K562 (cell line): Measurements from ENCODE around the gene FARP1. TPM values are rescaled to one million over a fixed set of nuclear protein-coding genes. Genes with fewer than 3 reads are reported as not detected.

Source experiments
- ASH1L ChIP-seq: fragments of 450-650 bp; IDR thresholded peaks from 2 replicates; pipeline ENCODE4 v1.6.1; 2018; ENCODE audit warnings: borderline replicate concordance, mild to moderate bottlenecking, low read depth; ENCODE audit not compliant: partially characterized antibody
- PTTG1 ChIP-seq: fragments of 450-650 bp; IDR thresholded peaks from 2 replicates; pipeline ENCODE4 v1.6.1; 2016; ENCODE audit warnings: low read depth, mild to moderate bottlenecking, missing genetic modification characterization, missing compliant biosample characterization
- ZNF133 ChIP-seq: fragments of 250-450 bp; sonication (Bioruptor Pico); IDR thresholded peaks from 2 replicates; pipeline ENCODE4 v1.4.0; 2020; ENCODE audit warnings: mild to moderate bottlenecking
- ZNF324 ChIP-seq: fragments of 250-450 bp; sonication (Bioruptor Pico); IDR thresholded peaks from 2 replicates; pipeline ENCODE4 v1.4.0; 2020; ENCODE audit warnings: mild to moderate bottlenecking
- polyA plus RNA-seq, 8 experiments: library from polyadenylated mRNA; depleted of rRNA in 4 of 8; stranded (reverse) in 5 of 8; unstranded in 3 of 8; fragments of >200 nt; fragmentation: Nextera tagmentation in 2 of 8; fragmentation: Illumina TruSeq in 1 of 8; extraction: Ambion mirVana in 2 of 8; extraction: Trizol in 1 of 8; gene quantifications; 2 replicates each; pipeline versions ENCODE4 v1.2.1 to v1.2.3, GENCODE V29; 2011 to 2014; ENCODE audit warnings: inconsistent platforms in 1 of 8, missing spikeins in 1 of 8
- total RNA-seq, 7 experiments: library from RNA; depleted of rRNA in 6 of 7; stranded (reverse); fragments of >200 nt in 6 of 7; fragmentation: Illumina TruSeq in 2 of 7; extraction: Trizol in 2 of 7; gene quantifications; 2 replicates each; pipeline versions ENCODE4 v1.2.1 to v1.2.3, GENCODE V29; 2011 to 2021; ENCODE audit warnings: low replicate concordance in 1 of 7
- TF ChIP-seq, protein P1 (sequence below): fragments of 450-650 bp; IDR thresholded peaks from 2 replicates; pipeline ENCODE4 v1.6.1; 2016; ENCODE audit warnings: mild to moderate bottlenecking, moderate library complexity
- TF ChIP-seq, protein P2 (sequence below): fragments of 450-650 bp; IDR thresholded peaks from 2 replicates; pipeline ENCODE4 v1.6.1; 2017; ENCODE audit warnings: antibody characterized with exemption, mild to moderate bottlenecking
- TF ChIP-seq, protein P3 (sequence below): fragments of 250-450 bp; sonication (Bioruptor Pico); IDR thresholded peaks from 2 replicates; pipeline ENCODE4 v1.8.0; 2022; ENCODE audit warnings: inconsistent platforms, mild to moderate bottlenecking, moderate library complexity, borderline replicate concordance
- TF ChIP-seq, protein P4 (sequence below), 3 experiments: IDR thresholded peaks in 2 of 3; conservative IDR thresholded peaks in 1 of 3; 2 replicates each; pipeline ENCODE4 v1.5.1; 2011 to 2012; ENCODE audit warnings: low read length in 3 of 3, mild to moderate bottlenecking in 3 of 3, control low read depth in 2 of 3, improper control_type of control experiment in 1 of 3, inconsistent platforms in 1 of 3, low read depth in 1 of 3, mixed read lengths in 1 of 3, moderate library complexity in 1 of 3; ENCODE audit not compliant: insufficient read depth in 2 of 3

Gene FARP1
- total and polyA plus RNA-seq, 9 of the 15 experiments (the other 6 are each of a cell fraction or from before 2014, with no cell fraction given) = 0.03 to 0.29 (median 0.05) TPM; not detected in 3

DNA sequence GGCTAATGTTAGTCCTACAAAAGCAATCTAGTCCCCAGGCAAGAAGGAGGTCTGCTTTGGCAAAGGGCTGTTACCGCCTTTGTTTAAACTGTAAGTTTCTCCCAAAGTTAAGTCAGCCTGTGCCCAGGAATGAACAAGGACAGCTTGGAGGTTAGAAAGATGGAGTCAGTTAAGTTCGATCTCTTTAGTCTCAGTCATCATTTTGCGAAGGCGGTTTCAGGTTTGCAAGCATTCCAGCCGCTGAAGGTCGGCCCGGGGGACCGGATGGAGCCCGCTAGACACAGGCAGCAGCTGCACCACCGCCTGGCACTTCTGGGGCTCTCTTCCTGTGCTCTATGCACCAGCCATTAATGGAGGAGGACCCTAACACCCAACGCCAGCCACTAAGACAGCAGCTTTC, 342.7 kb downstream of the FARP1 start (continued):
- TF ChIP-seq, protein P1, sequence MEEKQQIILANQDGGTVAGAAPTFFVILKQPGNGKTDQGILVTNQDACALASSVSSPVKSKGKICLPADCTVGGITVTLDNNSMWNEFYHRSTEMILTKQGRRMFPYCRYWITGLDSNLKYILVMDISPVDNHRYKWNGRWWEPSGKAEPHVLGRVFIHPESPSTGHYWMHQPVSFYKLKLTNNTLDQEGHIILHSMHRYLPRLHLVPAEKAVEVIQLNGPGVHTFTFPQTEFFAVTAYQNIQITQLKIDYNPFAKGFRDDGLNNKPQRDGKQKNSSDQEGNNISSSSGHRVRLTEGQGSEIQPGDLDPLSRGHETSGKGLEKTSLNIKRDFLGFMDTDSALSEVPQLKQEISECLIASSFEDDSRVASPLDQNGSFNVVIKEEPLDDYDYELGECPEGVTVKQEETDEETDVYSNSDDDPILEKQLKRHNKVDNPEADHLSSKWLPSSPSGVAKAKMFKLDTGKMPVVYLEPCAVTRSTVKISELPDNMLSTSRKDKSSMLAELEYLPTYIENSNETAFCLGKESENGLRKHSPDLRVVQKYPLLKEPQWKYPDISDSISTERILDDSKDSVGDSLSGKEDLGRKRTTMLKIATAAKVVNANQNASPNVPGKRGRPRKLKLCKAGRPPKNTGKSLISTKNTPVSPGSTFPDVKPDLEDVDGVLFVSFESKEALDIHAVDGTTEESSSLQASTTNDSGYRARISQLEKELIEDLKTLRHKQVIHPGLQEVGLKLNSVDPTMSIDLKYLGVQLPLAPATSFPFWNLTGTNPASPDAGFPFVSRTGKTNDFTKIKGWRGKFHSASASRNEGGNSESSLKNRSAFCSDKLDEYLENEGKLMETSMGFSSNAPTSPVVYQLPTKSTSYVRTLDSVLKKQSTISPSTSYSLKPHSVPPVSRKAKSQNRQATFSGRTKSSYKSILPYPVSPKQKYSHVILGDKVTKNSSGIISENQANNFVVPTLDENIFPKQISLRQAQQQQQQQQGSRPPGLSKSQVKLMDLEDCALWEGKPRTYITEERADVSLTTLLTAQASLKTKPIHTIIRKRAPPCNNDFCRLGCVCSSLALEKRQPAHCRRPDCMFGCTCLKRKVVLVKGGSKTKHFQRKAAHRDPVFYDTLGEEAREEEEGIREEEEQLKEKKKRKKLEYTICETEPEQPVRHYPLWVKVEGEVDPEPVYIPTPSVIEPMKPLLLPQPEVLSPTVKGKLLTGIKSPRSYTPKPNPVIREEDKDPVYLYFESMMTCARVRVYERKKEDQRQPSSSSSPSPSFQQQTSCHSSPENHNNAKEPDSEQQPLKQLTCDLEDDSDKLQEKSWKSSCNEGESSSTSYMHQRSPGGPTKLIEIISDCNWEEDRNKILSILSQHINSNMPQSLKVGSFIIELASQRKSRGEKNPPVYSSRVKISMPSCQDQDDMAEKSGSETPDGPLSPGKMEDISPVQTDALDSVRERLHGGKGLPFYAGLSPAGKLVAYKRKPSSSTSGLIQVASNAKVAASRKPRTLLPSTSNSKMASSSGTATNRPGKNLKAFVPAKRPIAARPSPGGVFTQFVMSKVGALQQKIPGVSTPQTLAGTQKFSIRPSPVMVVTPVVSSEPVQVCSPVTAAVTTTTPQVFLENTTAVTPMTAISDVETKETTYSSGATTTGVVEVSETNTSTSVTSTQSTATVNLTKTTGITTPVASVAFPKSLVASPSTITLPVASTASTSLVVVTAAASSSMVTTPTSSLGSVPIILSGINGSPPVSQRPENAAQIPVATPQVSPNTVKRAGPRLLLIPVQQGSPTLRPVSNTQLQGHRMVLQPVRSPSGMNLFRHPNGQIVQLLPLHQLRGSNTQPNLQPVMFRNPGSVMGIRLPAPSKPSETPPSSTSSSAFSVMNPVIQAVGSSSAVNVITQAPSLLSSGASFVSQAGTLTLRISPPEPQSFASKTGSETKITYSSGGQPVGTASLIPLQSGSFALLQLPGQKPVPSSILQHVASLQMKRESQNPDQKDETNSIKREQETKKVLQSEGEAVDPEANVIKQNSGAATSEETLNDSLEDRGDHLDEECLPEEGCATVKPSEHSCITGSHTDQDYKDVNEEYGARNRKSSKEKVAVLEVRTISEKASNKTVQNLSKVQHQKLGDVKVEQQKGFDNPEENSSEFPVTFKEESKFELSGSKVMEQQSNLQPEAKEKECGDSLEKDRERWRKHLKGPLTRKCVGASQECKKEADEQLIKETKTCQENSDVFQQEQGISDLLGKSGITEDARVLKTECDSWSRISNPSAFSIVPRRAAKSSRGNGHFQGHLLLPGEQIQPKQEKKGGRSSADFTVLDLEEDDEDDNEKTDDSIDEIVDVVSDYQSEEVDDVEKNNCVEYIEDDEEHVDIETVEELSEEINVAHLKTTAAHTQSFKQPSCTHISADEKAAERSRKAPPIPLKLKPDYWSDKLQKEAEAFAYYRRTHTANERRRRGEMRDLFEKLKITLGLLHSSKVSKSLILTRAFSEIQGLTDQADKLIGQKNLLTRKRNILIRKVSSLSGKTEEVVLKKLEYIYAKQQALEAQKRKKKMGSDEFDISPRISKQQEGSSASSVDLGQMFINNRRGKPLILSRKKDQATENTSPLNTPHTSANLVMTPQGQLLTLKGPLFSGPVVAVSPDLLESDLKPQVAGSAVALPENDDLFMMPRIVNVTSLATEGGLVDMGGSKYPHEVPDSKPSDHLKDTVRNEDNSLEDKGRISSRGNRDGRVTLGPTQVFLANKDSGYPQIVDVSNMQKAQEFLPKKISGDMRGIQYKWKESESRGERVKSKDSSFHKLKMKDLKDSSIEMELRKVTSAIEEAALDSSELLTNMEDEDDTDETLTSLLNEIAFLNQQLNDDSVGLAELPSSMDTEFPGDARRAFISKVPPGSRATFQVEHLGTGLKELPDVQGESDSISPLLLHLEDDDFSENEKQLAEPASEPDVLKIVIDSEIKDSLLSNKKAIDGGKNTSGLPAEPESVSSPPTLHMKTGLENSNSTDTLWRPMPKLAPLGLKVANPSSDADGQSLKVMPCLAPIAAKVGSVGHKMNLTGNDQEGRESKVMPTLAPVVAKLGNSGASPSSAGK = no peak
- TF ChIP-seq ASH1L (no peak), ZNF133 (no peak), PTTG1 (tag) (peak; percentile 15; the same call in 1 of the 2 replicates), ZNF324 (CRISPR knock-in tag) (no peak)
- TF ChIP-seq, protein P2, sequence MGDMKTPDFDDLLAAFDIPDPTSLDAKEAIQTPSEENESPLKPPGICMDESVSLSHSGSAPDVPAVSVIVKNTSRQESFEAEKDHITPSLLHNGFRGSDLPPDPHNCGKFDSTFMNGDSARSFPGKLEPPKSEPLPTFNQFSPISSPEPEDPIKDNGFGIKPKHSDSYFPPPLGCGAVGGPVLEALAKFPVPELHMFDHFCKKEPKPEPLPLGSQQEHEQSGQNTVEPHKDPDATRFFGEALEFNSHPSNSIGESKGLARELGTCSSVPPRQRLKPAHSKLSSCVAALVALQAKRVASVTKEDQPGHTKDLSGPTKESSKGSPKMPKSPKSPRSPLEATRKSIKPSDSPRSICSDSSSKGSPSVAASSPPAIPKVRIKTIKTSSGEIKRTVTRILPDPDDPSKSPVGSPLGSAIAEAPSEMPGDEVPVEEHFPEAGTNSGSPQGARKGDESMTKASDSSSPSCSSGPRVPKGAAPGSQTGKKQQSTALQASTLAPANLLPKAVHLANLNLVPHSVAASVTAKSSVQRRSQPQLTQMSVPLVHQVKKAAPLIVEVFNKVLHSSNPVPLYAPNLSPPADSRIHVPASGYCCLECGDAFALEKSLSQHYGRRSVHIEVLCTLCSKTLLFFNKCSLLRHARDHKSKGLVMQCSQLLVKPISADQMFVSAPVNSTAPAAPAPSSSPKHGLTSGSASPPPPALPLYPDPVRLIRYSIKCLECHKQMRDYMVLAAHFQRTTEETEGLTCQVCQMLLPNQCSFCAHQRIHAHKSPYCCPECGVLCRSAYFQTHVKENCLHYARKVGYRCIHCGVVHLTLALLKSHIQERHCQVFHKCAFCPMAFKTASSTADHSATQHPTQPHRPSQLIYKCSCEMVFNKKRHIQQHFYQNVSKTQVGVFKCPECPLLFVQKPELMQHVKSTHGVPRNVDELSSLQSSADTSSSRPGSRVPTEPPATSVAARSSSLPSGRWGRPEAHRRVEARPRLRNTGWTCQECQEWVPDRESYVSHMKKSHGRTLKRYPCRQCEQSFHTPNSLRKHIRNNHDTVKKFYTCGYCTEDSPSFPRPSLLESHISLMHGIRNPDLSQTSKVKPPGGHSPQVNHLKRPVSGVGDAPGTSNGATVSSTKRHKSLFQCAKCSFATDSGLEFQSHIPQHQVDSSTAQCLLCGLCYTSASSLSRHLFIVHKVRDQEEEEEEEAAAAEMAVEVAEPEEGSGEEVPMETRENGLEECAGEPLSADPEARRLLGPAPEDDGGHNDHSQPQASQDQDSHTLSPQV = peak; percentile 43; the same call in 1 of the 2 replicates
- TF ChIP-seq, protein P3, sequence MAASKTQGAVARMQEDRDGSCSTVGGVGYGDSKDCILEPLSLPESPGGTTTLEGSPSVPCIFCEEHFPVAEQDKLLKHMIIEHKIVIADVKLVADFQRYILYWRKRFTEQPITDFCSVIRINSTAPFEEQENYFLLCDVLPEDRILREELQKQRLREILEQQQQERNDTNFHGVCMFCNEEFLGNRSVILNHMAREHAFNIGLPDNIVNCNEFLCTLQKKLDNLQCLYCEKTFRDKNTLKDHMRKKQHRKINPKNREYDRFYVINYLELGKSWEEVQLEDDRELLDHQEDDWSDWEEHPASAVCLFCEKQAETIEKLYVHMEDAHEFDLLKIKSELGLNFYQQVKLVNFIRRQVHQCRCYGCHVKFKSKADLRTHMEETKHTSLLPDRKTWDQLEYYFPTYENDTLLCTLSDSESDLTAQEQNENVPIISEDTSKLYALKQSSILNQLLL = no peak
- TF ChIP-seq, protein P4, sequence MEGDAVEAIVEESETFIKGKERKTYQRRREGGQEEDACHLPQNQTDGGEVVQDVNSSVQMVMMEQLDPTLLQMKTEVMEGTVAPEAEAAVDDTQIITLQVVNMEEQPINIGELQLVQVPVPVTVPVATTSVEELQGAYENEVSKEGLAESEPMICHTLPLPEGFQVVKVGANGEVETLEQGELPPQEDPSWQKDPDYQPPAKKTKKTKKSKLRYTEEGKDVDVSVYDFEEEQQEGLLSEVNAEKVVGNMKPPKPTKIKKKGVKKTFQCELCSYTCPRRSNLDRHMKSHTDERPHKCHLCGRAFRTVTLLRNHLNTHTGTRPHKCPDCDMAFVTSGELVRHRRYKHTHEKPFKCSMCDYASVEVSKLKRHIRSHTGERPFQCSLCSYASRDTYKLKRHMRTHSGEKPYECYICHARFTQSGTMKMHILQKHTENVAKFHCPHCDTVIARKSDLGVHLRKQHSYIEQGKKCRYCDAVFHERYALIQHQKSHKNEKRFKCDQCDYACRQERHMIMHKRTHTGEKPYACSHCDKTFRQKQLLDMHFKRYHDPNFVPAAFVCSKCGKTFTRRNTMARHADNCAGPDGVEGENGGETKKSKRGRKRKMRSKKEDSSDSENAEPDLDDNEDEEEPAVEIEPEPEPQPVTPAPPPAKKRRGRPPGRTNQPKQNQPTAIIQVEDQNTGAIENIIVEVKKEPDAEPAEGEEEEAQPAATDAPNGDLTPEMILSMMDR (IDR thresholded peaks at IDR 0.05 in 2 of 3, conservative IDR thresholded peaks at IDR 0.05 in 1 of 3; ENCODE audit: insufficient read depth in 2 of 3, low read depth in 1 of 3, low read length in 3 of 3) = no peak
